HEK293 (cell line): ENCODE data around the gene BRINP2.
A peak's percentile ranks its signal among the peaks of the same experiment; 100 is the strongest.

Experiments
- CTCF ChIA-PET: fragments of 350-600 bp; formaldehyde crosslinking; extraction: SDS; loops from one replicate; lab custom pipeline; 2021; ENCODE audit warnings: antibody characterized with exemption; lab: Yijun Ruan, JAX
- POLR2A ChIA-PET: fragments of 300-600 bp; formaldehyde crosslinking; extraction: SDS; loops from one replicate; lab custom pipeline; 2020; ENCODE audit warnings: antibody characterized with exemption, inconsistent platforms; lab: Yijun Ruan, JAX
- H3K27ac ChIP-seq: fragments of 200-500 bp; sonication (Bioruptor generic); 2 replicates; pipeline ENCODE4 v1.5.1; 2014; ENCODE audit warnings: low read depth, low read length, control low read depth, inconsistent platforms; ENCODE audit errors: extremely low read depth
- H3K36me3 ChIP-seq, 2 experiments: fragments of 200-500 bp in 1 of 2; sonication (Bioruptor generic) in 1 of 2; 1 replicate in 1 of 2; 2 replicates in 1 of 2; pipeline ENCODE4 v1.5.1; 2014 to 2017; ENCODE audit warnings: inconsistent platforms in 2 of 2, low read length in 2 of 2; ENCODE audit not compliant: control insufficient read depth in 2 of 2, insufficient read depth in 1 of 2
- H3K4me1 ChIP-seq: fragments of 200-500 bp; sonication (Bioruptor generic); 2 replicates; pipeline ENCODE4 v1.5.1; 2014; ENCODE audit warnings: mild to moderate bottlenecking, low read length, inconsistent platforms; ENCODE audit not compliant: control insufficient read depth, insufficient read depth
- H3K4me3 ChIP-seq: 2 replicates; pipeline ENCODE4 v1.5.1; 2011; ENCODE audit warnings: low read depth, mild to moderate bottlenecking, control low read depth, low read length, moderate library complexity
- H3K9me3 ChIP-seq: fragments of 200-500 bp; sonication (Bioruptor generic); 2 replicates; pipeline ENCODE4 v1.5.1; 2014; ENCODE audit warnings: low read depth, low read length, inconsistent platforms; ENCODE audit not compliant: control insufficient read depth, insufficient read depth
- GLIS1 ChIP-seq: fragments of 450-650 bp; formaldehyde crosslinking; IDR thresholded peaks from 2 replicates; pipeline ENCODE4 v1.5.1; 2016; ENCODE audit warnings: missing biosample characterization, missing genetic modification characterization
- HOXD13 ChIP-seq: sonication (generic); formaldehyde crosslinking; IDR thresholded peaks from 2 replicates; pipeline ENCODE4 v1.8.0; 2022; ENCODE audit warnings: missing genetic modification reagents, borderline replicate concordance
- IKZF3 ChIP-seq: fragments of 450-650 bp; IDR thresholded peaks from 2 replicates; pipeline ENCODE4 v1.5.0; 2018; ENCODE audit warnings: missing biosample characterization, mild to moderate bottlenecking, missing genetic modification characterization, moderate library complexity
- KLF16 ChIP-seq: fragments of 450-650 bp; formaldehyde crosslinking; IDR thresholded peaks from 2 replicates; pipeline ENCODE4 v1.5.1; 2017; ENCODE audit warnings: missing biosample characterization, missing genetic modification characterization
- PRDM1 ChIP-seq: fragments of 450-650 bp; formaldehyde crosslinking; IDR thresholded peaks from 2 replicates; pipeline ENCODE4; 2016; ENCODE audit warnings: missing biosample characterization, missing genetic modification characterization
- SP2 ChIP-seq: fragments of 450-650 bp; formaldehyde crosslinking; IDR thresholded peaks from 2 replicates; pipeline ENCODE4 v1.5.1; 2016; ENCODE audit warnings: missing biosample characterization, missing genetic modification characterization
- YY1 ChIP-seq: fragments of 450-650 bp; formaldehyde crosslinking; IDR thresholded peaks from 2 replicates; pipeline ENCODE4 v1.5.1; 2018; ENCODE audit warnings: missing biosample characterization, missing genetic modification characterization
- ZBTB17 ChIP-seq: fragments of 450-650 bp; formaldehyde crosslinking; IDR thresholded peaks from 2 replicates; pipeline ENCODE4 v1.5.1; 2016; ENCODE audit warnings: missing biosample characterization, missing genetic modification characterization
- ZBTB20 ChIP-seq: fragments of 450-650 bp; formaldehyde crosslinking; IDR thresholded peaks from 2 replicates; pipeline ENCODE4 v1.5.1; 2016; ENCODE audit warnings: missing biosample characterization, missing genetic modification characterization
- ZBTB48 ChIP-seq: fragments of 450-650 bp; formaldehyde crosslinking; IDR thresholded peaks from 2 replicates; pipeline ENCODE4 v1.5.1; 2016; ENCODE audit warnings: missing biosample characterization, missing genetic modification characterization
- ZBTB8A ChIP-seq: fragments of 450-650 bp; formaldehyde crosslinking; IDR thresholded peaks from 2 replicates; pipeline ENCODE4 v1.5.1; 2016; ENCODE audit warnings: missing biosample characterization, missing genetic modification characterization
- ZFHX2 ChIP-seq: fragments of 450-650 bp; formaldehyde crosslinking; conservative IDR thresholded peaks from 2 replicates; pipeline ENCODE4 v1.5.1; 2016; ENCODE audit warnings: missing biosample characterization, missing genetic modification characterization
- ZFP37 ChIP-seq: fragments of 450-650 bp; formaldehyde crosslinking; IDR thresholded peaks from 2 replicates; pipeline ENCODE4 v1.5.1; 2016; ENCODE audit warnings: missing biosample characterization, missing genetic modification characterization
- ZNF2 ChIP-seq: fragments of 450-650 bp; formaldehyde crosslinking; IDR thresholded peaks from 2 replicates; pipeline ENCODE4 v1.5.1; 2016; ENCODE audit warnings: missing biosample characterization, missing genetic modification characterization
- ZNF335 ChIP-seq: fragments of 450-650 bp; formaldehyde crosslinking; conservative IDR thresholded peaks from 2 replicates; pipeline ENCODE4 v1.5.1; 2016; ENCODE audit warnings: missing biosample characterization, missing genetic modification characterization
- ZNF341 ChIP-seq: fragments of 450-650 bp; formaldehyde crosslinking; IDR thresholded peaks from 2 replicates; pipeline ENCODE4; 2016; ENCODE audit warnings: low read depth, missing biosample characterization, missing genetic modification characterization
- ZNF548 ChIP-seq: fragments of 450-650 bp; formaldehyde crosslinking; IDR thresholded peaks from 2 replicates; pipeline ENCODE4 v1.5.1; 2016; ENCODE audit warnings: missing biosample characterization, missing genetic modification characterization
- ZNF600 ChIP-seq: fragments of 450-650 bp; formaldehyde crosslinking; IDR thresholded peaks from 2 replicates; pipeline ENCODE4 v1.5.1; 2016; ENCODE audit warnings: missing biosample characterization, missing genetic modification characterization
- ZNF747 ChIP-seq: fragments of 450-650 bp; formaldehyde crosslinking; IDR thresholded peaks from 2 replicates; pipeline ENCODE4 v1.5.1; 2016; ENCODE audit warnings: missing biosample characterization, missing genetic modification characterization
- ZNF777 ChIP-seq: fragments of 450-650 bp; formaldehyde crosslinking; IDR thresholded peaks from 2 replicates; pipeline ENCODE4 v1.5.1; 2017; ENCODE audit warnings: missing biosample characterization, missing genetic modification characterization, borderline replicate concordance
- TF ChIP-seq, protein P1 (sequence below): fragments of 450-650 bp; formaldehyde crosslinking; IDR thresholded peaks from 2 replicates; pipeline ENCODE4 v1.5.1; 2016; ENCODE audit warnings: missing biosample characterization, missing genetic modification characterization
- TF ChIP-seq, protein P2 (sequence below): fragments of 450-650 bp; formaldehyde crosslinking; IDR thresholded peaks from 2 replicates; pipeline ENCODE4 v1.5.1; 2016; ENCODE audit warnings: missing biosample characterization, missing genetic modification characterization
- TF ChIP-seq, protein P3 (sequence below): fragments of 450-650 bp; formaldehyde crosslinking; IDR thresholded peaks from 2 replicates; pipeline ENCODE4 v1.5.1; 2016; ENCODE audit warnings: missing biosample characterization, missing genetic modification characterization

Gene BRINP2

DNA sequence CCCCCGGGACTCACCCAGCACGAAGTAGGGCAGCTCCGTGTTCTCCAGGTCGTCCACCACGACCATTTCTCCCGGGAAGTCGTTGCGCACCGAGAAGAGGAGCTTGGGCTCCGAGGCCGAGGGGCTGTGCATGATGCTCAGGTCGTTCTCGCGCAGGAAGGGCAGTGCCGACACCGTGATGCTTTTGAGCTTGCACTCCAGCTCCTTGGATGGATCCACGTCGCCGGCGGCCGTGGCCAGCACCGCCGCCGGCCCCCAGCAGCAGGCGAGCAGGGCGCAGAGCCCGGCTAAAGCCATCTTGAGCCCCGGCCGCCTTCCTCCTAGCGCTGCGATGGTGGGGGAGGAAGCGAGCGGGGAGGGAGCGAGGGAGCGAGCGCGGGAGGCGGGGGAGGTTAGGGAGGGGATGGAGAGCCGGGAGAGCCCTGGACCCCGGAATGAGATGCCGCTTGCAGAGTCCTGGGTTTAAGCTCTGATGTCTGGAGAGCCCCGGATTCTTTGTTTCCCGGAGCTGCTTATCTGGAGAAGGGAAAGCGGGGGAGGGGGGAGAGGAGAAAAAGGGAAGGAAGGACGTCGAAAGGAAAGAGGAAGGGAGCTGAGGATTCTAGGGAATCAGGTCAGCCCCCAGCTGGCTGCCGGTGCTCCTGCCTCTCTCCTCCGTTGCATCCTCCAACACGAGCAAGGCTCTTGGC lies 6.2 kb upstream of the BRINP2 start, which contains the start of gene ASTN1 (continued):
- TF ChIP-seq HOXD13 (CRISPR knock-in tag) (no peak), SP2 (peak; percentile 22; the same call in 1 of the 2 replicates), PRDM1 (tag by site-specific recombination) (peak; percentile 15; the same call in 1 of the 2 replicates), ZNF777 (0 out of 2 replicates have a peak, but pooled peaks have one; percentile 26), ZFP37 (tag by site-specific recombination) (0 out of 2 replicates have a peak, but pooled peaks have one; percentile 25), ZFHX2 (tag by site-specific recombination) (0 out of 2 replicates have a peak, but pooled peaks have one; percentile 9), KLF16 (peak; percentile 79), ZNF2 (tag by site-specific recombination) (0 out of 2 replicates have a peak, but pooled peaks have one; percentile 48), ZBTB17 (tag by site-specific recombination) (peak; percentile 81), ZBTB48 (peak; percentile 73), IKZF3 (0 out of 2 replicates have a peak, but pooled peaks have one; percentile 13), ZNF747 (tag by site-specific recombination) (no peak), ZNF335 (peak; percentile 26; the same call in 1 of the 2 replicates), ZBTB8A (peak; percentile 84), ZNF600 (tag by site-specific recombination) (peak; percentile 67), YY1 (tag by site-specific recombination) (peak; percentile 53; the same call in 1 of the 2 replicates), GLIS1 (tag by site-specific recombination) (0 out of 2 replicates have a peak, but pooled peaks have one; percentile 7)
- TF ChIP-seq, protein P1, sequence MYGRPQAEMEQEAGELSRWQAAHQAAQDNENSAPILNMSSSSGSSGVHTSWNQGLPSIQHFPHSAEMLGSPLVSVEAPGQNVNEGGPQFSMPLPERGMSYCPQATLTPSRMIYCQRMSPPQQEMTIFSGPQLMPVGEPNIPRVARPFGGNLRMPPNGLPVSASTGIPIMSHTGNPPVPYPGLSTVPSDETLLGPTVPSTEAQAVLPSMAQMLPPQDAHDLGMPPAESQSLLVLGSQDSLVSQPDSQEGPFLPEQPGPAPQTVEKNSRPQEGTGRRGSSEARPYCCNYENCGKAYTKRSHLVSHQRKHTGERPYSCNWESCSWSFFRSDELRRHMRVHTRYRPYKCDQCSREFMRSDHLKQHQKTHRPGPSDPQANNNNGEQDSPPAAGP = peak; percentile 59; the same call in 1 of the 2 replicates
- TF ChIP-seq, protein P2, sequence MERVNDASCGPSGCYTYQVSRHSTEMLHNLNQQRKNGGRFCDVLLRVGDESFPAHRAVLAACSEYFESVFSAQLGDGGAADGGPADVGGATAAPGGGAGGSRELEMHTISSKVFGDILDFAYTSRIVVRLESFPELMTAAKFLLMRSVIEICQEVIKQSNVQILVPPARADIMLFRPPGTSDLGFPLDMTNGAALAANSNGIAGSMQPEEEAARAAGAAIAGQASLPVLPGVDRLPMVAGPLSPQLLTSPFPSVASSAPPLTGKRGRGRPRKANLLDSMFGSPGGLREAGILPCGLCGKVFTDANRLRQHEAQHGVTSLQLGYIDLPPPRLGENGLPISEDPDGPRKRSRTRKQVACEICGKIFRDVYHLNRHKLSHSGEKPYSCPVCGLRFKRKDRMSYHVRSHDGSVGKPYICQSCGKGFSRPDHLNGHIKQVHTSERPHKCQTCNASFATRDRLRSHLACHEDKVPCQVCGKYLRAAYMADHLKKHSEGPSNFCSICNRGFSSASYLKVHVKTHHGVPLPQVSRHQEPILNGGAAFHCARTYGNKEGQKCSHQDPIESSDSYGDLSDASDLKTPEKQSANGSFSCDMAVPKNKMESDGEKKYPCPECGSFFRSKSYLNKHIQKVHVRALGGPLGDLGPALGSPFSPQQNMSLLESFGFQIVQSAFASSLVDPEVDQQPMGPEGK = peak; percentile 39; the same call in 1 of the 2 replicates
- TF ChIP-seq, all 188 proteins: peak for 28

DNA sequence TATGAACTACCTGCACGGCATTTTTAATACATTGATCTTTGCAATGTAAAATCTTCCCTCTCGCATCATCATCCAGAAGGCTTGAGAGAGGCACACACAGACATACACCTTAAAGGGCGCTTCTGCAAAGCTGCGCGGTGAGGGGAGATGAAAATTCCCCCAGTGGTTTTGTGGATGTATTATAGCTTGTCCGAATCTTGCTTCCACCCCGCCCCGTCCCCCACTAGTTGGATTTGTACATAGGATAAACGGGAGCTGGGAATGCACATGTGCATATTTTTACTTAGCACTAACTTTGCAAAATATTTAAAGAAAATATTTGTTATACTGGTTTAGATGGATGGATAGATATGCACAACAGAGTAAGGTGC lies 5.7 kb upstream of the BRINP2 start:
- Histone ChIP-seq H3K4me1 (no peaks in the 10 kb centered on the region), H3K9me3 (no peaks in the 10 kb centered on the region), H3K4me3 (peak overlapping the region; percentile 53), H3K36me3 (no peaks in the 10 kb centered on the region), H3K27ac (no peak overlapping the region)
- CTCF ChIA-PET = interaction anchor here (1.0 to 2.1 kb wide), 4 partner anchors 17 to 239 kb away, joined by 3 to 11 read pairs (median 4); no protein-coding TSS in a partner anchor
- POLR2A ChIA-PET = interaction anchor here (0.6 to 1.1 kb wide), 2 partner anchors 14 to 185 kb away, joined by 3 read pairs; no protein-coding TSS in a partner anchor
- TF ChIP-seq ZBTB20 (tag by site-specific recombination) (peak; percentile 7; the same call in 1 of the 2 replicates), ZNF548 (tag by site-specific recombination) (no peak), ZNF341 (tag by site-specific recombination) (no peak)
- TF ChIP-seq, protein P3, sequence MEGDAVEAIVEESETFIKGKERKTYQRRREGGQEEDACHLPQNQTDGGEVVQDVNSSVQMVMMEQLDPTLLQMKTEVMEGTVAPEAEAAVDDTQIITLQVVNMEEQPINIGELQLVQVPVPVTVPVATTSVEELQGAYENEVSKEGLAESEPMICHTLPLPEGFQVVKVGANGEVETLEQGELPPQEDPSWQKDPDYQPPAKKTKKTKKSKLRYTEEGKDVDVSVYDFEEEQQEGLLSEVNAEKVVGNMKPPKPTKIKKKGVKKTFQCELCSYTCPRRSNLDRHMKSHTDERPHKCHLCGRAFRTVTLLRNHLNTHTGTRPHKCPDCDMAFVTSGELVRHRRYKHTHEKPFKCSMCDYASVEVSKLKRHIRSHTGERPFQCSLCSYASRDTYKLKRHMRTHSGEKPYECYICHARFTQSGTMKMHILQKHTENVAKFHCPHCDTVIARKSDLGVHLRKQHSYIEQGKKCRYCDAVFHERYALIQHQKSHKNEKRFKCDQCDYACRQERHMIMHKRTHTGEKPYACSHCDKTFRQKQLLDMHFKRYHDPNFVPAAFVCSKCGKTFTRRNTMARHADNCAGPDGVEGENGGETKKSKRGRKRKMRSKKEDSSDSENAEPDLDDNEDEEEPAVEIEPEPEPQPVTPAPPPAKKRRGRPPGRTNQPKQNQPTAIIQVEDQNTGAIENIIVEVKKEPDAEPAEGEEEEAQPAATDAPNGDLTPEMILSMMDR = peak; percentile 28; the same call in 1 of the 2 replicates
- TF ChIP-seq, all 188 proteins: peak for 2
